Measurements from ENCODE around the gene RTKN. TPM values are rescaled to one million over a fixed set of nuclear protein-coding genes. Genes with fewer than 3 reads are reported as not detected.

The RTKN gene
- total RNA-seq, 1 donor from 2014 or later = 86.4 TPM

- Mint-ChIP-seq H3K4me1 (peaks cover 7% of the 10 kb centered on the region), H3K4me3 (no peak overlapping the region), H3K36me3 (no peaks in the 10 kb centered on the region), H3K9me3 (no peaks in the 10 kb centered on the region), H3K27me3 (ENCODE audit: low read depth) (peaks cover 6% of the 10 kb centered on the region), H3K27ac (no peak overlapping the region)
- TF ChIP-seq CTCF (IDR thresholded peaks at IDR 0.05; ENCODE audit: unreplicated experiment) = no peak
- DNase-seq (ENCODE audit: low spot score in 2 of 2, unreplicated experiment in 2 of 2) = no peak
Measured at GRCh38 chr2:74420006-74420405, 21.7 kb downstream of the RTKN start.

GRCh38 chr2:74419345-74419744, 22.4 kb downstream of the RTKN start:
- H3K4me1 Mint-ChIP-seq = peaks cover 7% of the 10 kb centered on the region
- no peak overlapping the region for H3K27ac Mint-ChIP-seq
- no peak for DNase-seq (ENCODE audit: low spot score in 2 of 2, unreplicated experiment in 2 of 2)
- no peaks in the 10 kb centered on the region for H3K36me3 Mint-ChIP-seq
- no peak overlapping the region for H3K4me3 Mint-ChIP-seq
- peaks cover 6% of the 10 kb centered on the region for H3K27me3 Mint-ChIP-seq (ENCODE audit: low read depth)
- no peaks in the 10 kb centered on the region for H3K9me3 Mint-ChIP-seq
- no peak for TF ChIP-seq CTCF (IDR thresholded peaks at IDR 0.05; ENCODE audit: unreplicated experiment)

- H3K4me1 Mint-ChIP-seq = peaks cover 10% of the 10 kb centered on the region
- no peak overlapping the region for H3K4me3 Mint-ChIP-seq
- no peak for DNase-seq (ENCODE audit: low spot score in 2 of 2, unreplicated experiment in 2 of 2)
- H3K9me3 Mint-ChIP-seq = no peaks in the 10 kb centered on the region
- no peaks in the 10 kb centered on the region for H3K36me3 Mint-ChIP-seq
- no peak for TF ChIP-seq CTCF (IDR thresholded peaks at IDR 0.05; ENCODE audit: unreplicated experiment)
- no peak overlapping the region for H3K27ac Mint-ChIP-seq
- peaks cover 6% of the 10 kb centered on the region for H3K27me3 Mint-ChIP-seq (ENCODE audit: low read depth)
Measured at GRCh38 chr2:74418312-74418711, 23.4 kb downstream of the RTKN start.

- no peaks in the 10 kb centered on the region for H3K9me3 Mint-ChIP-seq
- no peak overlapping the region for H3K4me3 Mint-ChIP-seq
- no peak for DNase-seq (ENCODE audit: low spot score in 2 of 2, unreplicated experiment in 2 of 2)
- peaks cover 14% of the 10 kb centered on the region for H3K4me1 Mint-ChIP-seq
- H3K36me3 Mint-ChIP-seq = no peaks in the 10 kb centered on the region
- H3K27ac Mint-ChIP-seq = no peak overlapping the region
- H3K27me3 Mint-ChIP-seq (ENCODE audit: low read depth) = peaks cover 6% of the 10 kb centered on the region
- TF ChIP-seq CTCF (IDR thresholded peaks at IDR 0.05; ENCODE audit: unreplicated experiment) = no peak
Measured at GRCh38 chr2:74417763-74418162, 24.0 kb downstream of the RTKN start.

GRCh38 chr2:74417197-74417596, 24.5 kb downstream of the RTKN start:
- peaks cover 6% of the 10 kb centered on the region for H3K27me3 Mint-ChIP-seq (ENCODE audit: low read depth)
- no peak for TF ChIP-seq CTCF (IDR thresholded peaks at IDR 0.05; ENCODE audit: unreplicated experiment)
- H3K36me3 Mint-ChIP-seq = no peaks in the 10 kb centered on the region
- no peak overlapping the region for H3K4me3 Mint-ChIP-seq
- no peak for DNase-seq (ENCODE audit: low spot score in 2 of 2, unreplicated experiment in 2 of 2)
- H3K9me3 Mint-ChIP-seq = no peaks in the 10 kb centered on the region
- peaks cover 19% of the 10 kb centered on the region for H3K4me1 Mint-ChIP-seq
- no peak overlapping the region for H3K27ac Mint-ChIP-seq

- no peak overlapping the region for H3K4me3 Mint-ChIP-seq
- no peak overlapping the region for H3K27ac Mint-ChIP-seq
- no peaks in the 10 kb centered on the region for H3K36me3 Mint-ChIP-seq
- peaks cover 6% of the 10 kb centered on the region for H3K27me3 Mint-ChIP-seq (ENCODE audit: low read depth)
- no peaks in the 10 kb centered on the region for H3K9me3 Mint-ChIP-seq
- DNase-seq (ENCODE audit: low spot score in 2 of 2, unreplicated experiment in 2 of 2) = no peak
- peaks cover 16% of the 10 kb centered on the region for H3K4me1 Mint-ChIP-seq
- TF ChIP-seq CTCF (IDR thresholded peaks at IDR 0.05; ENCODE audit: unreplicated experiment) = no peak
Measured at GRCh38 chr2:74416778-74417177, 25.0 kb downstream of the RTKN start.

Data from mesothelial cell of epicardium (in vitro differentiated cells).